Mucosa of descending colon (tissue), 3 donors: ENCODE data around the gene PTPRE. TPM values are rescaled to one million over a fixed set of nuclear protein-coding genes. Genes with fewer than 3 reads are reported as not detected.

ENCODE experiments used
- ATAC-seq: fragments of 200-7000 bp; cut with Tn5 transposase; one replicate; pipeline ENCODE4 v1.9.1; 2020; ENCODE audit warnings: mild to moderate bottlenecking, moderate library complexity
- DNase-seq, 3 donors: peaks; one replicate each; pipeline ENCODE4 v3.0.0-alpha.2; 2020
- H3K36me3 ChIP-seq: fragments of 200-600 bp; one replicate; pipeline ENCODE4 v1.8.0; 2021; ENCODE audit warnings: low read depth, mild to moderate bottlenecking
- H3K4me1 ChIP-seq: fragments of 200-600 bp; one replicate; pipeline ENCODE4 v1.8.0; 2021; ENCODE audit warnings: low read depth, mild to moderate bottlenecking
- H3K4me3 ChIP-seq: fragments of 200-600 bp; one replicate; pipeline ENCODE4 v1.8.0; 2021; ENCODE audit warnings: mild to moderate bottlenecking
- H3K9me3 ChIP-seq: fragments of 200-600 bp; one replicate; pipeline ENCODE4 v1.8.0; 2021; ENCODE audit warnings: mild to moderate bottlenecking
- intact Hi-C, 2 donors: fragments of 100-400 bp; cut with DNase I in 1 of 2; cut with micrococcal nuclease in 1 of 2; formaldehyde crosslinking; loops; one replicate each; pipeline versions ENCODE4 v1.11.0 to v1.11.1; 2022; cut with DNase I, micrococcal nuclease
- total RNA-seq, 3 donors: library from RNA; stranded (reverse); fragmentation: NEBNext Ultra II Directional in 2 of 3; extraction: Animal tissue kit (Norgen Biotek cat#: 25700) in 2 of 3; gene quantifications; one replicate each; pipeline versions ENCODE4 v1.2.1 to v1.2.4, GENCODE V29; 2021 to 2023
- TF ChIP-seq, protein P1 (sequence below): fragments of 200-600 bp; IDR thresholded peaks from one replicate; pipeline ENCODE4 v1.8.0; 2022; ENCODE audit warnings: antibody characterized with exemption, mild to moderate bottlenecking
- donor health status: DM: no; HTN: no; CAD: no; lungs with moderate emphysema.
- donor health status: DM: no; HTN: no; CAD: no.
- donor health status: DM: no; HTN: yes; CAD: no.

PTPRE gene
- total RNA-seq, 3 donors from 2014 or later, result 28.8 to 33.6 (median 32.5) TPM

DNA sequence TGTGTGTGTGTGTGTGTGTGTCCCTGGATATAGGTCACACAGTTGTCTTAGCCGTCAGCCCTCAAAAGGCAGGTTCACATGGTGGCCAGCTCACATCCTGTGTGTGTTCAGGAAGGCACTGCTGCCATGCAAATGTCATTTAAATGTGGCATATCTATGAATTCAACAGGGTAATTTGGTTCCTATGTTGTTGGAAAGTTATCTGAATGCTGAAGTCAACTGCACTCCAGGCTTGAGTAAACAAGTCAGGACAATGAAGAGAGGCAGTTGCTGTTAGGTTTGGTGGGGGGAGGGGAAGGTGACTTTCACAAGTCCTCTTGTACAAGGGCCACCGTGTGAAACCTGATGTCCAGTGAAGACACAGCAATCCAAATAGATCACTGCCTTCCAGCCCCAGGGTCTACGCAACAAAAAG is 61.1 kb downstream of the PTPRE start:
- intact Hi-C loops, result no loop called here
- Histone ChIP-seq H3K9me3 (no peaks in the 10 kb centered on the region), H3K4me3 (no peak overlapping the region), H3K36me3 (no peaks in the 10 kb centered on the region), H3K4me1 (no peaks in the 10 kb centered on the region)
- TF ChIP-seq, protein P1, sequence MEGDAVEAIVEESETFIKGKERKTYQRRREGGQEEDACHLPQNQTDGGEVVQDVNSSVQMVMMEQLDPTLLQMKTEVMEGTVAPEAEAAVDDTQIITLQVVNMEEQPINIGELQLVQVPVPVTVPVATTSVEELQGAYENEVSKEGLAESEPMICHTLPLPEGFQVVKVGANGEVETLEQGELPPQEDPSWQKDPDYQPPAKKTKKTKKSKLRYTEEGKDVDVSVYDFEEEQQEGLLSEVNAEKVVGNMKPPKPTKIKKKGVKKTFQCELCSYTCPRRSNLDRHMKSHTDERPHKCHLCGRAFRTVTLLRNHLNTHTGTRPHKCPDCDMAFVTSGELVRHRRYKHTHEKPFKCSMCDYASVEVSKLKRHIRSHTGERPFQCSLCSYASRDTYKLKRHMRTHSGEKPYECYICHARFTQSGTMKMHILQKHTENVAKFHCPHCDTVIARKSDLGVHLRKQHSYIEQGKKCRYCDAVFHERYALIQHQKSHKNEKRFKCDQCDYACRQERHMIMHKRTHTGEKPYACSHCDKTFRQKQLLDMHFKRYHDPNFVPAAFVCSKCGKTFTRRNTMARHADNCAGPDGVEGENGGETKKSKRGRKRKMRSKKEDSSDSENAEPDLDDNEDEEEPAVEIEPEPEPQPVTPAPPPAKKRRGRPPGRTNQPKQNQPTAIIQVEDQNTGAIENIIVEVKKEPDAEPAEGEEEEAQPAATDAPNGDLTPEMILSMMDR, result no peak
- DNase-seq (no peak), ATAC-seq (peak; percentile 39)

DNA sequence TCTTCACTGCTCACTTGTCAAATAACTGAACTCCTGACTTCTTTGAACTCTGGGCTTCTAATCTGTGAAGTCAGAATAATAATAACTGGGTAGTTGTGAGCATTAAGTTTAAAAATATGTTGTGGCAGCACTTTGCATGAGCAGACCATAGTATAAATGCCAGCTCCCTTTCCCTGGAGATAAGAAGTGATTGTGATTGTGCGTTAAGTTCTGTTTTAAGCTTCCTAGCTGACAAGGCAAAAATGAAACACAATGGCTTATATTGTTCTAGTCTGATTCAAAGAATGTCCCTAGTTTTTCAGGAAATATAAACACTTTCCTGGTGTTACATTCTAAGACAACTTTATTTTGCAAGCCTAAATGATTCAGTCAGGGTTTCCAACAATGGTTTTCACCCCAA is 61.8 kb downstream of the PTPRE start:
- TF ChIP-seq, protein P1, result no peak
- Histone ChIP-seq H3K36me3 (no peaks in the 10 kb centered on the region), H3K4me1 (no peaks in the 10 kb centered on the region), H3K9me3 (no peaks in the 10 kb centered on the region), H3K4me3 (no peak overlapping the region)
- DNase-seq (no peak), ATAC-seq (peak; percentile 29)
- intact Hi-C loops, result no loop called here

DNA sequence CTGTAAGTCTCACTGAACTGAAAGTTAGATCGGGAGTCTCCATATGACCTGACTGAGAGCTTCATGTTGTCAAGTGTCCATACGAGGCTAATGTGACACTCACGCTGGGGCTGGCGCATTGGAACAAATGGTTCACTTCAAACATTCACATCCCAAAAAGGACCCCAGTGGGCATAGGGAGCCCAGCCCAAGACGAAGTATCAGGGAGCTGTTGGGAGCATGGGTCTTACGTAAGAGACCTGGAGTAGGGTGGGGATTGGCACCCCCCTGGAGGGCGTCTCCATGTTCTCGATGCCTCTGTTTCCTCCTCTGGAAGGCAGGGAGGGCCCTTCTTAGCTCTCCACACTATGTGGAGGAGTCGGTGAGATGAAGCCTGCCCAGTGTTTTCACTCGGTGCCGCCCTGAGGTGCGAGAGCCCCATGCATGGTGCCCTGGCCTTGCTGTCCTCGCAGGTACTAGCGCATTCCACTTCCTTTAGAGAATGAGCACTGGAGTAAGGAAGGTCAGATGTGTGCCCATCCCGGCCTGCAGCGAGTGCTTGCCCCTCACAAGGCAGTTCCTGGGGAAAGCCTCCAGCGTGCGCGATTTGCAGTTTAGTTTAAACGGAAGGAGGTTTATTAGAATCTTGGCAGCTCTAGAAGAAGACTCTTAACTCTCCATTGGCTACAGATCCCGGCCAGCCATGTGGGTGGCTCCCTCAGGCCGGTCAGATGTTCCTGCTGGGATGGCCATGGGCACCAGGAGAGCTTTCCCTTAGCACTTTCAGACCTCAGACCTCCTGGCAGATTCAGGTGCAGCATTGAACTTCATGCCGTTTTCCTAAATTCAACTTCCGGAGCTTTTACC is 64.4 kb downstream of the PTPRE start:
- no peaks in the 10 kb centered on the region for H3K4me1 ChIP-seq
- H3K9me3 ChIP-seq, result no peaks in the 10 kb centered on the region
- intact Hi-C loops, result no loop called here
- H3K36me3 ChIP-seq, result no peaks in the 10 kb centered on the region
- TF ChIP-seq, protein P1, result no peak
- ATAC-seq (no peak), DNase-seq (no peak)
- no peak overlapping the region for H3K4me3 ChIP-seq

DNA sequence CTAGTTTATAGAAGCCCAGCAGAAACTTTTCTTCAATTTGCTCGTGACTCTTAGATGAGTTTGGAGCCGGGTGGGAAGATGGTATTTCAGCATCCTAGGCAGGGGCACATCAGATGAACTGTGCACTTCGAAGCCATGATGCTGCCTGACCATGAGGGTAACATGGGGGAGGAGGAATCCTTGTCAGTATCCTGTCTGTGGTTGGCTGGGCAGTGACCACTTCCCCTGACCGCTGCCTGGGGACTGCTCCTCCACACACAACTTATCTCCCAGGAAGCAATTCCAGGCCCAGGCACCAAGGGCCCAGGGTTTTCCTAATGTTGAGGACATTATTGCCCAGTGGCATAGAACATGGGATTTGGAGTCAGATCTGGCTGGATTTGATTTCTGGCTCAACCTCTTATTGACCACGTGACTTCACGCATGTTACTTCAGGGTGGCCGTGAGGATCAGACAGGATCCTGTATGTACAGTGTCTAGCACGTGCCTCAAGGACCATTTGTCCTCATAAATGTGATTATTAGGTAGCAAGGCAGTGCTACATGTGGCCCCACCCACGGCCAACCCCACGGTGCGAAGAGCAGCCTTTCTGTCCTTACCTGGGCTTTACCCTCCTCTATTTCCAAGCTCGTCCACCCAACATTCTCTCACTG is 65.2 kb downstream of the PTPRE start:
- Histone ChIP-seq H3K4me3 (no peak overlapping the region), H3K4me1 (no peaks in the 10 kb centered on the region), H3K9me3 (no peaks in the 10 kb centered on the region), H3K36me3 (no peaks in the 10 kb centered on the region)
- no peak for ATAC-seq
- TF ChIP-seq, protein P1, result no peak
- intact Hi-C loops, result no loop called here
- DNase-seq, result no peak

DNA sequence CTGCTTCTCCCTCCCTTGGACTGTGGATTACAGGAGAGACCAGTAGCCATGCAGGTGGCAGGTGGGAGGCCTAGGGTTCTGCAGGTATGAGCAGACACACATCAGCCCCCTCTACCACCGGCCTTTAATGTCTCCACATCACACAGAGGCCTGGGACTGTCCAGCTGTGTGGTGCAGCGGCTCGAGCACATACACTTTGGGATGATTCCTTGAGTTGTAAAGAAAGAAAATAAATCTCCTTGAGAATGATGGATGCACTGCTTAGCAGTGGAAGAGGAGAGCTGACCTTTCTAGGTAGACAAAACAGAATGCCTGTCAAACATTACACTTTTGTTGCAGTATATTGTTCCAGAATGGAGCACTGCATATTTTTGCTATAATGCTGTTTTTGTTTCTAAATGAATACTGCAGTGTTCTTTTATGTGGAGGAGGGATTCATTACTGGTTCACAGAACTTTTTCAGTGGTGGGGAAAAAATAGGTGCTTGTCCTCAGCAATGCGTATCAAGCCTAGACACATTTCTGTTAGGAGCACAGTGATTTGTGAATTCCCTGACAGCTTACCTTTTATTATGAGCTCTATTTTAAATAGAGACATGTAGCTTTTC is 66.0 kb downstream of the PTPRE start:
- ATAC-seq (no peak), DNase-seq (no peak)
- intact Hi-C loops, result no loop called here
- TF ChIP-seq, protein P1, result no peak
- H3K36me3 ChIP-seq, result no peaks in the 10 kb centered on the region
- H3K4me1 ChIP-seq, result no peaks in the 10 kb centered on the region
- H3K4me3 ChIP-seq, result no peak overlapping the region
- no peaks in the 10 kb centered on the region for H3K9me3 ChIP-seq
